HG03159 (cell line): Measurements from ENCODE around the gene KLF2.
A peak's percentile ranks its signal among the peaks of the same experiment; 100 is the strongest.
"Not testable (repeated sequence)": the region's sequence is repeated elsewhere in the genome, so short reads cannot be mapped to it uniquely, and the experiment has no call there.

Experiments
- ATAC-seq: cut with Tn5 transposase; IDR thresholded peaks from one replicate; pipeline ENCODE4 v1.9.1; 2021; ENCODE audit warnings: mild to moderate bottlenecking, moderate library complexity; ENCODE audit not compliant: unreplicated experiment

The KLF2 gene

GRCh38 chr19:16336571-16336970 lies 11.9 kb downstream of the KLF2 start:
- no peak for ATAC-seq

GRCh38 chr19:16337809-16338469 lies 13.3 kb downstream of the KLF2 start:
- no peak for ATAC-seq

GRCh38 chr19:16338470-16339360 lies 14.1 kb downstream of the KLF2 start:
- no peak for ATAC-seq

GRCh38 chr19:16339361-16339725 lies 14.7 kb downstream of the KLF2 start:
- no peak for ATAC-seq

- no peak for ATAC-seq
These were observed 15.5 kb downstream of the KLF2 start for GRCh38 chr19:16340092-16340491.

GRCh38 chr19:16340654-16341053 lies 16.0 kb downstream of the KLF2 start:
- no peak for ATAC-seq

GRCh38 chr19:16342002-16342715 lies 17.5 kb downstream of the KLF2 start:
- peak; percentile 60 for ATAC-seq

- no peak for ATAC-seq
These were observed 18.5 kb downstream of the KLF2 start for GRCh38 chr19:16343156-16343555.

- no peak for ATAC-seq
These were observed 20.8 kb downstream of the KLF2 start for GRCh38 chr19:16345457-16345856.

- ATAC-seq = not testable (repeated sequence)
These were observed 22.5 kb downstream of the KLF2 start for GRCh38 chr19:16347099-16347498.

- ATAC-seq = no peak
These were observed 23.1 kb downstream of the KLF2 start for GRCh38 chr19:16347706-16348105.

GRCh38 chr19:16349551-16350152 lies 25.0 kb downstream of the KLF2 start:
- ATAC-seq = no peak

GRCh38 chr19:16351133-16351809 lies 26.6 kb downstream of the KLF2 start:
- ATAC-seq = no peak

- ATAC-seq = no peak
These were observed 30.8 kb downstream of the KLF2 start for GRCh38 chr19:16355293-16356043.

- no peak for ATAC-seq
These were observed 33.8 kb downstream of the KLF2 start for GRCh38 chr19:16358456-16358855.

- ATAC-seq = no peak
These were observed 34.4 kb downstream of the KLF2 start for GRCh38 chr19:16359074-16359473.

GRCh38 chr19:16359964-16360363 lies 35.3 kb downstream of the KLF2 start:
- ATAC-seq = no peak

- no peak for ATAC-seq
These were observed 36.1 kb downstream of the KLF2 start for GRCh38 chr19:16360738-16361137.

- ATAC-seq = no peak
These were observed 36.6 kb downstream of the KLF2 start for GRCh38 chr19:16361254-16361653.

GRCh38 chr19:16361926-16362325 lies 37.3 kb downstream of the KLF2 start:
- no peak for ATAC-seq
